ENCODE measurements around the gene BRSK1. TPM values are rescaled to one million over a fixed set of nuclear protein-coding genes. Genes with fewer than 3 reads are reported as not detected.

Gene BRSK1
- total and polyA plus RNA-seq, 4 donors = 0.53 to 6.4 (median 1.5) TPM

DNA sequence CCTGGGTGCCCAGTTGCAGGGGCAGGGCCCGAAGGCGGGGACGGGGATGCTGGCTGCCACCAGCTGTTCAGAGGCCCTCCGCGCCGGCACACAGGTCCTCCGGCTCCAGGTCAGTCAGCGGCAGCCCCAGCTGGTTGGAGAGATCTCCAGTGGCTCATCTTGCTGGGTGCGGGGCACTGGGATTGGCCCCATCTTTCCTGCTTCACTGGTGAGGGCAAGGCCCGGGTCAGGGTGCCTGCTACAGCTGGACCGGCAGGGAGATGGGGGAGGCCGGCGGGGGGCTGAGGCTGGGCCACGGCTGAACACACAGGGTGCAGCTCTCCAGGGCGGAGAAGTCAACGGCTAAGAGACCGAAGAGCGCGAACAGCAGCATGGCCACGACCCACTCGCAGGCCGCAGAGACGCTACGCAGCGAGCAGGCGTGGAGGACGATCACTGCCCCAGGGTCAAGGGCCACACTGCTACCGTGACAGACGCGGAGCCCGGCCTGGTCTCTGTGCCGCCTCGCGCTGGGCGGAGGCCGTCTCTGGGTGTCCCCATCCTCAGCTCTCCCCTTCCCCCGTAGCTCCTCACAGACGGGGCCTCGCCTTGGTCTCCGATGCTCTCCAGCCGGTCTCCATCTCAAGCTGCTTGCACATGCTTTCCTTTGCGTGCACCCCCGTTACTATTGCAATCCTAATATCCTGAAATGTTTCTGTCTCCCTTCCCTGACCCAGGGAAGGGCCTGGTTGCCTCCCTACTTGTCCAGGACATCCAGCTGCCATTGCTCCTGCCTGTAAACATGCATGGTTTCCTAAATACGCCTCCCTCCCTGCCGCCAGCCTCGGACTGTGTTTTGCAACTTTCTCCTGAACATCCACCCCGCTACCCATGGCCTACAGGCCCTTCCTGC lies 29.1 kb downstream of the BRSK1 start:
- TF ChIP-seq, protein P1, sequence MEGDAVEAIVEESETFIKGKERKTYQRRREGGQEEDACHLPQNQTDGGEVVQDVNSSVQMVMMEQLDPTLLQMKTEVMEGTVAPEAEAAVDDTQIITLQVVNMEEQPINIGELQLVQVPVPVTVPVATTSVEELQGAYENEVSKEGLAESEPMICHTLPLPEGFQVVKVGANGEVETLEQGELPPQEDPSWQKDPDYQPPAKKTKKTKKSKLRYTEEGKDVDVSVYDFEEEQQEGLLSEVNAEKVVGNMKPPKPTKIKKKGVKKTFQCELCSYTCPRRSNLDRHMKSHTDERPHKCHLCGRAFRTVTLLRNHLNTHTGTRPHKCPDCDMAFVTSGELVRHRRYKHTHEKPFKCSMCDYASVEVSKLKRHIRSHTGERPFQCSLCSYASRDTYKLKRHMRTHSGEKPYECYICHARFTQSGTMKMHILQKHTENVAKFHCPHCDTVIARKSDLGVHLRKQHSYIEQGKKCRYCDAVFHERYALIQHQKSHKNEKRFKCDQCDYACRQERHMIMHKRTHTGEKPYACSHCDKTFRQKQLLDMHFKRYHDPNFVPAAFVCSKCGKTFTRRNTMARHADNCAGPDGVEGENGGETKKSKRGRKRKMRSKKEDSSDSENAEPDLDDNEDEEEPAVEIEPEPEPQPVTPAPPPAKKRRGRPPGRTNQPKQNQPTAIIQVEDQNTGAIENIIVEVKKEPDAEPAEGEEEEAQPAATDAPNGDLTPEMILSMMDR (IDR thresholded peaks at IDR 0.05; ENCODE audit: control extremely low read depth, extremely low read depth) = no peak
- WGBS, 2 donors = 83 to 87% methylated on average over 47 of the region's 47 CpGs
- H3K9ac ChIP-seq (ENCODE audit: insufficient read depth in 1 of 2, low read length in 2 of 2) = no peak overlapping the region
- H3K9me3 ChIP-seq (ENCODE audit: control insufficient read depth in 4 of 4, insufficient read depth in 3 of 4, low read length in 3 of 4) = peaks cover 0 to 2% (median 0%) of the 10 kb centered on the region in 4 donors
- no peak overlapping the region for H3K4me3 ChIP-seq
- DNase-seq (peak; percentile 30 to 35 (median 31)), ATAC-seq (ENCODE audit: insufficient read depth, low FRiP score) (no peak)
- H3K4me1 ChIP-seq (ENCODE audit: control insufficient read depth in 5 of 5, insufficient read depth in 5 of 5, low read length in 5 of 5) = no peaks in the 10 kb centered on the region
- H3K36me3 ChIP-seq (ENCODE audit: control insufficient read depth in 4 of 4, insufficient read depth in 4 of 4, low read length in 4 of 4) = peaks cover 0 to 8% (median 4%) of the 10 kb centered on the region in 4 donors
- H3K27ac ChIP-seq (ENCODE audit: low read depth in 1 of 2, low read length in 1 of 2) = no peak overlapping the region
- H3K27me3 ChIP-seq (ENCODE audit: control insufficient read depth in 3 of 3, insufficient read depth in 3 of 3, low read length in 2 of 3) = no peaks in the 10 kb centered on the region

DNA sequence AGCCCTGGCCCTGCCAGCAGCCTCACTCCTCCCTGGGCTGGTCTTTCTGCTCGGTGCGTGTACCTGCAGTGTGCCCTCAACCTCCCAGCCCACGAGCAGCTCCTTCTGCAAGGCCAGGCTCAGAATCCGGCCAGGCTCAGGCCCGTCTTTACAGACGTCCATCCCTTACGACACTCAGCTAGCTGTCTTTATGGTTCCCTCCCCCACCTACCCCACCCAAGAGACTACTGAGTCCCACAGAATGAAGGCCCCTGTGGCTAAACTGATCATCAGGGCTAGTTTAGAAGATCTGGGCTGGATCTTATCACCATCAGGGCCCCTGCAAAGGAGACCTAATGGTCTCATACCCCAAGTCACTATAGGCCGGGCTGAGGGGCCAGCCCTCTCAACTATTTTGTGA lies 30.6 kb downstream of the BRSK1 start:
- Histone ChIP-seq H3K27ac (ENCODE audit: low read depth in 1 of 2, low read length in 1 of 2) (no peak overlapping the region), H3K4me1 (ENCODE audit: control insufficient read depth in 5 of 5, insufficient read depth in 5 of 5, low read length in 5 of 5) (no peaks in the 10 kb centered on the region), H3K9me3 (ENCODE audit: control insufficient read depth in 4 of 4, insufficient read depth in 3 of 4, low read length in 3 of 4) (peaks cover 0 to 2% (median 0%) of the 10 kb centered on the region in 4 donors), H3K27me3 (ENCODE audit: control insufficient read depth in 3 of 3, insufficient read depth in 3 of 3, low read length in 2 of 3) (no peaks in the 10 kb centered on the region), H3K4me3 (no peak overlapping the region), H3K9ac (ENCODE audit: insufficient read depth in 1 of 2, low read length in 2 of 2) (no peak overlapping the region), H3K36me3 (ENCODE audit: control insufficient read depth in 4 of 4, insufficient read depth in 4 of 4, low read length in 4 of 4) (peaks cover 0 to 6% (median 2%) of the 10 kb centered on the region in 4 donors)
- DNase-seq (no peak), ATAC-seq (ENCODE audit: insufficient read depth, low FRiP score) (no peak)
- TF ChIP-seq, protein P1 (IDR thresholded peaks at IDR 0.05; ENCODE audit: control extremely low read depth, extremely low read depth) = no peak
- WGBS, 2 donors = 87 to 90% methylated on average over 8 of the region's 8 CpGs

DNA sequence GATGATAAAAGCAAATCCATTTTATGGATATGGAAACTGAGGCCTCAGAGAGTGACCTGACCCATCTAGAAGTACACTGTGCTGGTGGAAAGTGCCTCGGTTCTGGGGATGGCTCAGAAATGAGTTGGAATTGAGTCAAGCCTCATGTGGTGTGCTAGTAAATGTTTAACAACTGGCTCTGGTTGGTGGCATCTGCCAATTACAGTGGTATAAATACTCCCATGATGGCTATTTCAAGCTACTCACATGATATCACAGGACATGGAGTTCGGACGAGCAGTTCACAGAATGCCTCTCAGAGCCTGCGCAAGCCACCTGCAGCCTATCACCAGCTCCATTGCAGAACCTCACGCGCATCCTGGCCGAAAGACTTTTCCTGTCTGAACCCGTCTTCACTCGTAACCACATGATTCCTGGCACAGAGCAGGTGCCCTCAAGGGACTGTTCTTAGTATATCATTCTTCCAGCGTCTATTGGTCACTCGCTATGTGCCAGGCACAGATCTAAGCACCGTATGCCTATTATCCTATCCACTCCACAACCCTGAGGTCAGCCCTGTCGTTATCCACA lies 32.2 kb downstream of the BRSK1 start:
- TF ChIP-seq, protein P1 (IDR thresholded peaks at IDR 0.05; ENCODE audit: control extremely low read depth, extremely low read depth) = no peak
- 76 to 87% methylated on average over 13 of the region's 13 CpGs for WGBS, 2 donors
- no peak for ATAC-seq (ENCODE audit: insufficient read depth, low FRiP score)

More for the DNA sequence above, 32.2 kb downstream of the BRSK1 start:
- DNase-seq = no peak
- H3K9ac ChIP-seq (ENCODE audit: insufficient read depth in 1 of 2, low read length in 2 of 2) = no peak overlapping the region
- H3K27ac ChIP-seq (ENCODE audit: low read depth in 1 of 2, low read length in 1 of 2) = no peak overlapping the region
- H3K4me3 ChIP-seq = no peak overlapping the region
- H3K27me3 ChIP-seq (ENCODE audit: control insufficient read depth in 3 of 3, insufficient read depth in 3 of 3, low read length in 2 of 3) = no peaks in the 10 kb centered on the region
- peaks cover 0 to 6% (median 0%) of the 10 kb centered on the region in 4 donors for H3K36me3 ChIP-seq (ENCODE audit: control insufficient read depth in 4 of 4, insufficient read depth in 4 of 4, low read length in 4 of 4)
- H3K9me3 ChIP-seq (ENCODE audit: control insufficient read depth in 4 of 4, insufficient read depth in 3 of 4, low read length in 3 of 4) = peaks cover 0 to 2% (median 0%) of the 10 kb centered on the region in 4 donors
- H3K4me1 ChIP-seq (ENCODE audit: control insufficient read depth in 5 of 5, insufficient read depth in 5 of 5, low read length in 5 of 5) = no peaks in the 10 kb centered on the region

Data from lung (tissue), 12 donors.